Measurements from ENCODE around the gene SSTR4. TPM values are rescaled to one million over a fixed set of nuclear protein-coding genes. Genes with fewer than 3 reads are reported as not detected.

Gene SSTR4
- total RNA-seq, 1 experiment from 2014 or later, result not detected

DNA sequence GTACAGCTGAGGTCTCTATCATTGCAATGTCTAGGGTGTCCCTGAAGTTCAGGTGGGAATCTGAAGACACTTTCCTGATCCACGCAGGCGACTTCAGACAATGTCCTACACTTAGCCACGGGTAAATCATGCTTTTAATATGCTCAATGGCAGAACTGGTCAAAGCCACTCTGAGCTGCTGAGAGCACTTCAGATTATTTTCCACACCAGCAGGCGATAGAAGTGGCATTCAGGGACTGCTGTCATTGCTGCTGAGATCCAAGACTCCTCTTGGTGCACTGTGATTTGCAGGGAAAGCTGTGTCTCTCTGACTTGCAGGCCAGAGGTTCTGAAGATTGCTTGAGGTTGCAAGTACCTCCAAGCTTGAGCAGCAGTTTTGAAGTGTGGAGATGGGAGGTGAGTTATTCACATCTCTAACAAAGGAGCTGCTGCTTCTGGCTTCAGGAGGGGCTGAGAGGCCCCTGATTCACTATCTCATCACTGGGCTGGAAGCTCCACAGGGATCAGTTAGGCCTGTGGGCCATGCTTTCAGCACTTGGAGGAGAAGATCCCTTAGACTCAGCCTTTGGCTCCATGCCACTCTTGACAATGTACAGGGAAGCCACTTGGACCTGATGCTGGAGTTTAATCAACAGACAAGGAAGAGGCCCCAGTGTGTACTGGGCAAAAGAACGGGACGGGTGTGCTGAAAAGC, 2.9 kb upstream of the SSTR4 start:
- Histone ChIP-seq H3K4me3 (no peak overlapping the region), H3K27me3 (ENCODE audit: insufficient read depth, low read depth) (peaks cover 12% of the 10 kb centered on the region; the same call in 1 of the 2 replicates), H3K27ac (no peak overlapping the region), H3F3A (ENCODE audit: insufficient read depth, low read depth) (no peaks in the 10 kb centered on the region), H3K9me3 (ENCODE audit: insufficient read depth, low read depth) (no peaks in the 10 kb centered on the region), H3K9me2 (ENCODE audit: insufficient read depth) (no peaks in the 10 kb centered on the region), H3K36me3 (ENCODE audit: low read depth) (no peaks in the 10 kb centered on the region), H3K4me2 (no peak overlapping the region), H2AFZ (no peak overlapping the region), H4K20me1 (ENCODE audit: insufficient read depth) (no peaks in the 10 kb centered on the region), H3K79me2 (ENCODE audit: low read depth) (no peaks in the 10 kb centered on the region), H3K4me1 (replicated peaks; ENCODE audit: insufficient read depth) (no peaks in the 10 kb centered on the region)
- ChIA-PET CTCF (no interaction called here), POLR2A (ENCODE audit: unreplicated experiment) (no interaction called here)
- TF ChIP-seq EZH2 (IDR thresholded peaks at IDR 0.05; ENCODE audit: low read depth), result no peak
- TF ChIP-seq, protein P1, sequence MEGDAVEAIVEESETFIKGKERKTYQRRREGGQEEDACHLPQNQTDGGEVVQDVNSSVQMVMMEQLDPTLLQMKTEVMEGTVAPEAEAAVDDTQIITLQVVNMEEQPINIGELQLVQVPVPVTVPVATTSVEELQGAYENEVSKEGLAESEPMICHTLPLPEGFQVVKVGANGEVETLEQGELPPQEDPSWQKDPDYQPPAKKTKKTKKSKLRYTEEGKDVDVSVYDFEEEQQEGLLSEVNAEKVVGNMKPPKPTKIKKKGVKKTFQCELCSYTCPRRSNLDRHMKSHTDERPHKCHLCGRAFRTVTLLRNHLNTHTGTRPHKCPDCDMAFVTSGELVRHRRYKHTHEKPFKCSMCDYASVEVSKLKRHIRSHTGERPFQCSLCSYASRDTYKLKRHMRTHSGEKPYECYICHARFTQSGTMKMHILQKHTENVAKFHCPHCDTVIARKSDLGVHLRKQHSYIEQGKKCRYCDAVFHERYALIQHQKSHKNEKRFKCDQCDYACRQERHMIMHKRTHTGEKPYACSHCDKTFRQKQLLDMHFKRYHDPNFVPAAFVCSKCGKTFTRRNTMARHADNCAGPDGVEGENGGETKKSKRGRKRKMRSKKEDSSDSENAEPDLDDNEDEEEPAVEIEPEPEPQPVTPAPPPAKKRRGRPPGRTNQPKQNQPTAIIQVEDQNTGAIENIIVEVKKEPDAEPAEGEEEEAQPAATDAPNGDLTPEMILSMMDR (conservative IDR thresholded peaks at IDR 0.05), result no peak
- BruUV-seq (replicated peaks), result no TSS peak
- DNase-seq, result no peak
- intact Hi-C loops (cut with micrococcal nuclease; ENCODE audit: unreplicated experiment), result no loop called here

DNA sequence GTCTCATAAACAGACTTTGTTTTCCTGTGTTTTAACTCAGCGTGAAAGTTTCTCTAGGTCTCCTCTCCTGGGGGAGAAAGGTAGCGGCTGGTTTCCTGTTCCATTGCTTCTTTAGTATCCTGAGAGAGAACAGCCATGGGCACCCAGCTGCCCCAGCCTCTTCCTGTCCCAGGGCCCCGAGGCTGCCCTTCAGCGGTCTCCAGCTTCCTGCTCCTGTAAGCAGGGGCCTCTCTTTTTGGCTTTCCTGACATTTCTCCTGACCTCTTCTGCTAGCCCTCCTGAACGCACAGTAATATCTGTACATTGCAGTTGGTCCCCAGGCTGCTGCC, 2.4 kb upstream of the SSTR4 start:
- POLR2A ChIA-PET (ENCODE audit: unreplicated experiment), result no interaction called here
- no TSS peak for BruUV-seq (replicated peaks)
- DNase-seq, result no peak
- intact Hi-C loops (cut with micrococcal nuclease; ENCODE audit: unreplicated experiment), result no loop called here
- Histone ChIP-seq H3K36me3 (ENCODE audit: low read depth) (no peaks in the 10 kb centered on the region), H3K4me1 (replicated peaks; ENCODE audit: insufficient read depth) (no peaks in the 10 kb centered on the region), H3K79me2 (ENCODE audit: low read depth) (no peaks in the 10 kb centered on the region), H4K20me1 (ENCODE audit: insufficient read depth) (no peaks in the 10 kb centered on the region), H3K4me2 (no peak overlapping the region), H3K27ac (no peak overlapping the region), H3F3A (ENCODE audit: insufficient read depth, low read depth) (no peaks in the 10 kb centered on the region), H3K9me3 (ENCODE audit: insufficient read depth, low read depth) (no peaks in the 10 kb centered on the region), H2AFZ (no peak overlapping the region), H3K4me3 (no peak overlapping the region), H3K9me2 (ENCODE audit: insufficient read depth) (no peaks in the 10 kb centered on the region), H3K27me3 (ENCODE audit: insufficient read depth, low read depth) (peaks cover 7% of the 10 kb centered on the region; the same call in 1 of the 2 replicates)
- TF ChIP-seq, protein P1 (conservative IDR thresholded peaks at IDR 0.05), result no peak
- no peak for TF ChIP-seq EZH2 (IDR thresholded peaks at IDR 0.05; ENCODE audit: low read depth)
- CTCF ChIA-PET, result no interaction called here

DNA sequence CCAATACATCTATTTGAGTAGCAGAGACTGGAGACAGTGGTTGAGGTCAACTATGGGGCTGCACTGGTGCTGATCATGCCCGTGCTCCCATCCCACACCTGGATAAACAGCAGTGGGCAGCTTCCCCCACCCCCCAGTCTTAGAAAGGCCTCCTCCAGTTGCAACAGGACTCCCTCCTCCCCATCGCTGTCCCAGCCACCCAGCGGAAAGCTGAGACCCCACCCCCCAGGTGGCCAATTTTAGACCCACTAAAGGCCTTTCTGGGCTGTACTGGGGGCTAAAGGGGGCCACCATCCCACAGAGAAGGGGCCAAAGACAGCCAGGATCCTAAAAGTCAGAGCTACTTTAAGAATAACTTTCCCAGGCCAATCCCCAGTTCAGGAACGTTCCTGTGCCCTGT, 1.2 kb upstream of the SSTR4 start:
- POLR2A ChIA-PET (ENCODE audit: unreplicated experiment), result no interaction called here
- intact Hi-C loops (cut with micrococcal nuclease; ENCODE audit: unreplicated experiment), result no loop called here
- no peak for TF ChIP-seq EZH2 (IDR thresholded peaks at IDR 0.05; ENCODE audit: low read depth)
- TF ChIP-seq, protein P1 (conservative IDR thresholded peaks at IDR 0.05), result no peak

More for the DNA sequence above, 1.2 kb upstream of the SSTR4 start:
- Histone ChIP-seq H2AFZ (no peak overlapping the region), H4K20me1 (ENCODE audit: insufficient read depth) (no peaks in the 10 kb centered on the region), H3K4me3 (no peak overlapping the region), H3K9me3 (ENCODE audit: insufficient read depth, low read depth) (no peaks in the 10 kb centered on the region), H3K27me3 (ENCODE audit: insufficient read depth, low read depth) (peaks cover 7% of the 10 kb centered on the region; the same call in 1 of the 2 replicates), H3K9me2 (ENCODE audit: insufficient read depth) (no peaks in the 10 kb centered on the region), H3K4me2 (no peak overlapping the region), H3K36me3 (ENCODE audit: low read depth) (no peaks in the 10 kb centered on the region), H3K4me1 (replicated peaks; ENCODE audit: insufficient read depth) (no peaks in the 10 kb centered on the region), H3K27ac (no peak overlapping the region), H3F3A (ENCODE audit: insufficient read depth, low read depth) (no peaks in the 10 kb centered on the region), H3K79me2 (ENCODE audit: low read depth) (no peaks in the 10 kb centered on the region)
- DNase-seq, result no peak
- no TSS peak for BruUV-seq (replicated peaks)
- CTCF ChIA-PET, result no interaction called here

Data from PC-9 (cell line).